HepG2 (cell line): ENCODE results near the gene ERBB3. TPM values are rescaled to one million over a fixed set of nuclear protein-coding genes. Genes with fewer than 3 reads are reported as not detected.
A peak's percentile ranks its signal among the peaks of the same experiment; 100 is the strongest.

Experiments used
- AFF4 ChIP-seq: sonication (generic); formaldehyde crosslinking; IDR thresholded peaks from 2 replicates; pipeline ENCODE4 v1.4.0; 2020; ENCODE audit warnings: missing genetic modification reagents
- MXD3 ChIP-seq: IDR thresholded peaks from 2 replicates; pipeline ENCODE4 v1.6.1; 2016; ENCODE audit warnings: mild to moderate bottlenecking, missing biosample characterization, missing genetic modification reagents
- RBFOX2 ChIP-seq: fragments of 200-400 bp; formaldehyde crosslinking; IDR thresholded peaks from 2 replicates; pipeline ENCODE4 v1.6.1; 2017; ENCODE audit warnings: low read depth, mild to moderate bottlenecking, low read length
- SP5 ChIP-seq: IDR thresholded peaks from 2 replicates; pipeline ENCODE4 v1.6.1; 2016; ENCODE audit warnings: low read depth, borderline replicate concordance
- SRSF9 ChIP-seq: fragments of 200-400 bp; formaldehyde crosslinking; IDR thresholded peaks from 2 replicates; pipeline ENCODE4 v1.6.1; 2018; ENCODE audit warnings: borderline replicate concordance, mild to moderate bottlenecking, low read depth, low read length; ENCODE audit not compliant: insufficient read depth, poor library complexity, severe bottlenecking
- ZEB1 ChIP-seq: IDR thresholded peaks from 2 replicates; pipeline ENCODE4 v1.6.1; 2012; ENCODE audit warnings: mild to moderate bottlenecking, low read depth, inconsistent platforms; ENCODE audit not compliant: insufficient replicate concordance
- ZHX1 ChIP-seq: sonication (generic); formaldehyde crosslinking; IDR thresholded peaks from 2 replicates; pipeline ENCODE4 v1.8.1; 2022; ENCODE audit warnings: low read depth, mild to moderate bottlenecking, missing genetic modification reagents
- ZNF484 ChIP-seq: sonication (generic); formaldehyde crosslinking; IDR thresholded peaks from 2 replicates; pipeline ENCODE4 v1.5.1; 2020; ENCODE audit warnings: mild to moderate bottlenecking, low read depth, missing genetic modification reagents, borderline replicate concordance
- ZNF674 ChIP-seq: sonication (generic); formaldehyde crosslinking; IDR thresholded peaks from 2 replicates; pipeline ENCODE4 v1.5.0; 2020; ENCODE audit warnings: low read depth, mild to moderate bottlenecking, missing genetic modification reagents
- ZSCAN20 ChIP-seq: sonication (generic); formaldehyde crosslinking; IDR thresholded peaks from 2 replicates; pipeline ENCODE4 v1.4.0; 2020; ENCODE audit warnings: missing genetic modification reagents, mild to moderate bottlenecking, borderline replicate concordance
- polyA plus RNA-seq, 8 experiments: library from polyadenylated mRNA; depleted of rRNA in 3 of 8; stranded (reverse) in 7 of 8; unstranded in 1 of 8; fragments of >200 nt; fragmentation: Illumina TruSeq in 4 of 8; extraction: Trizol in 4 of 8; gene quantifications; 2 replicates each; pipeline versions ENCODE4 v1.2.1 to v1.2.3, GENCODE V29; 2011 to 2016; ENCODE audit warnings: low read depth in 4 of 8, missing spikeins in 1 of 8, mixed read lengths in 1 of 8; ENCODE audit not compliant: insufficient read depth in 1 of 8
- total RNA-seq, 5 experiments: library from RNA; depleted of rRNA; stranded (reverse); fragments of >200 nt; fragmentation: Illumina TruSeq; extraction: Trizol; gene quantifications; 2 replicates each; pipeline ENCODE4 v1.2.3, GENCODE V29; 2016; ENCODE audit warnings: low read depth in 1 of 5
- TF ChIP-seq, protein P1 (sequence below): sonication (generic); formaldehyde crosslinking; IDR thresholded peaks from 2 replicates; pipeline ENCODE4 v1.4.0; 2020; ENCODE audit warnings: mild to moderate bottlenecking, low read depth, missing genetic modification reagents
- TF ChIP-seq, protein P2 (sequence below): sonication (generic); formaldehyde crosslinking; IDR thresholded peaks from 2 replicates; pipeline ENCODE4 v1.4.0; 2020; ENCODE audit warnings: mild to moderate bottlenecking, missing genetic modification reagents, borderline replicate concordance

The ERBB3 gene
- total and polyA plus RNA-seq, 2 of the 13 experiments (the other 11 are each of a cell fraction or from before 2014, with no cell fraction given), result 93.6 to 358 TPM

- TF ChIP-seq, protein P1, sequence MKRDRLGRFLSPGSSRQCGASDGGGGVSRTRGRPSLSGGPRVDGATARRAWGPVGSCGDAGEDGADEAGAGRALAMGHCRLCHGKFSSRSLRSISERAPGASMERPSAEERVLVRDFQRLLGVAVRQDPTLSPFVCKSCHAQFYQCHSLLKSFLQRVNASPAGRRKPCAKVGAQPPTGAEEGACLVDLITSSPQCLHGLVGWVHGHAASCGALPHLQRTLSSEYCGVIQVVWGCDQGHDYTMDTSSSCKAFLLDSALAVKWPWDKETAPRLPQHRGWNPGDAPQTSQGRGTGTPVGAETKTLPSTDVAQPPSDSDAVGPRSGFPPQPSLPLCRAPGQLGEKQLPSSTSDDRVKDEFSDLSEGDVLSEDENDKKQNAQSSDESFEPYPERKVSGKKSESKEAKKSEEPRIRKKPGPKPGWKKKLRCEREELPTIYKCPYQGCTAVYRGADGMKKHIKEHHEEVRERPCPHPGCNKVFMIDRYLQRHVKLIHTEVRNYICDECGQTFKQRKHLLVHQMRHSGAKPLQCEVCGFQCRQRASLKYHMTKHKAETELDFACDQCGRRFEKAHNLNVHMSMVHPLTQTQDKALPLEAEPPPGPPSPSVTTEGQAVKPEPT, result 0 out of 2 replicates have a peak, but pooled peaks have one; percentile 73
- TF ChIP-seq SRSF9 (no peak), ZSCAN20 (CRISPR knock-in tag) (no peak), SP5 (peak; percentile 63), AFF4 (no peak), ZEB1 (no peak), ZHX1 (CRISPR knock-in tag) (peak; percentile 84; the same call in 1 of the 2 replicates), ZNF674 (CRISPR knock-in tag) (no peak), MXD3 (CRISPR knock-in tag) (peak; percentile 45; the same call in 1 of the 2 replicates), RBFOX2 (peak; percentile 95), ZNF484 (CRISPR knock-in tag) (no peak)
- TF ChIP-seq, protein P2, sequence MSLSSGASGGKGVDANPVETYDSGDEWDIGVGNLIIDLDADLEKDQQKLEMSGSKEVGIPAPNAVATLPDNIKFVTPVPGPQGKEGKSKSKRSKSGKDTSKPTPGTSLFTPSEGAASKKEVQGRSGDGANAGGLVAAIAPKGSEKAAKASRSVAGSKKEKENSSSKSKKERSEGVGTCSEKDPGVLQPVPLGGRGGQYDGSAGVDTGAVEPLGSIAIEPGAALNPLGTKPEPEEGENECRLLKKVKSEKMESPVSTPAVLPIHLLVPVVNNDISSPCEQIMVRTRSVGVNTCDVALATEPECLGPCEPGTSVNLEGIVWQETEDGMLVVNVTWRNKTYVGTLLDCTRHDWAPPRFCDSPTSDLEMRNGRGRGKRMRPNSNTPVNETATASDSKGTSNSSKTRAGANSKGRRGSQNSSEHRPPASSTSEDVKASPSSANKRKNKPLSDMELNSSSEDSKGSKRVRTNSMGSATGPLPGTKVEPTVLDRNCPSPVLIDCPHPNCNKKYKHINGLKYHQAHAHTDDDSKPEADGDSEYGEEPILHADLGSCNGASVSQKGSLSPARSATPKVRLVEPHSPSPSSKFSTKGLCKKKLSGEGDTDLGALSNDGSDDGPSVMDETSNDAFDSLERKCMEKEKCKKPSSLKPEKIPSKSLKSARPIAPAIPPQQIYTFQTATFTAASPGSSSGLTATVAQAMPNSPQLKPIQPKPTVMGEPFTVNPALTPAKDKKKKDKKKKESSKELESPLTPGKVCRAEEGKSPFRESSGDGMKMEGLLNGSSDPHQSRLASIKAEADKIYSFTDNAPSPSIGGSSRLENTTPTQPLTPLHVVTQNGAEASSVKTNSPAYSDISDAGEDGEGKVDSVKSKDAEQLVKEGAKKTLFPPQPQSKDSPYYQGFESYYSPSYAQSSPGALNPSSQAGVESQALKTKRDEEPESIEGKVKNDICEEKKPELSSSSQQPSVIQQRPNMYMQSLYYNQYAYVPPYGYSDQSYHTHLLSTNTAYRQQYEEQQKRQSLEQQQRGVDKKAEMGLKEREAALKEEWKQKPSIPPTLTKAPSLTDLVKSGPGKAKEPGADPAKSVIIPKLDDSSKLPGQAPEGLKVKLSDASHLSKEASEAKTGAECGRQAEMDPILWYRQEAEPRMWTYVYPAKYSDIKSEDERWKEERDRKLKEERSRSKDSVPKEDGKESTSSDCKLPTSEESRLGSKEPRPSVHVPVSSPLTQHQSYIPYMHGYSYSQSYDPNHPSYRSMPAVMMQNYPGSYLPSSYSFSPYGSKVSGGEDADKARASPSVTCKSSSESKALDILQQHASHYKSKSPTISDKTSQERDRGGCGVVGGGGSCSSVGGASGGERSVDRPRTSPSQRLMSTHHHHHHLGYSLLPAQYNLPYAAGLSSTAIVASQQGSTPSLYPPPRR (CRISPR knock-in tag), result no peak; the same call in 1 of the 2 replicates
These were observed 38.1 kb downstream of the ERBB3 start, which contains the start of gene ZC3H10 (continued) for GRCh38 chr12:56117778-56118687.
